Memory B cell (primary cell): ENCODE results near the gene TAF3.

Experiments
- ATAC-seq: fragments of 150-1000 bp; cut with Tn5 transposase; 2 replicates; pipeline ENCODE4 v1.10.0; 2021; ENCODE audit warnings: low read depth, mild to moderate bottlenecking, moderate library complexity
- DNase-seq, 2 donors: peaks; one replicate each; pipeline ENCODE4 v3.0.0; 2022; ENCODE audit warnings: low spot score in 2 of 2
- H3K27ac Mint-ChIP-seq: one replicate; pipeline ENCODE4 v1.8.0; 2022; ENCODE audit warnings: mild to moderate bottlenecking, moderate library complexity, mixed read lengths
- H3K27me3 Mint-ChIP-seq: one replicate; pipeline ENCODE4 v1.8.0; 2022; ENCODE audit warnings: mixed read lengths
- H3K36me3 Mint-ChIP-seq: one replicate; pipeline ENCODE4 v1.8.0; 2022; ENCODE audit warnings: mild to moderate bottlenecking, mixed read lengths
- H3K4me1 Mint-ChIP-seq: one replicate; pipeline ENCODE4 v1.8.0; 2022; ENCODE audit warnings: mixed read lengths
- H3K4me3 Mint-ChIP-seq: one replicate; pipeline ENCODE4 v1.8.0; 2022; ENCODE audit warnings: mild to moderate bottlenecking, moderate library complexity, mixed read lengths
- H3K9me3 Mint-ChIP-seq: one replicate; pipeline ENCODE4 v1.8.0; 2022; ENCODE audit warnings: mixed read lengths

The TAF3 gene

GRCh38 chr10:8054244-8054493, 235.9 kb downstream of the TAF3 start:
- peaks cover 1% of the 10 kb centered on the region for H3K36me3 Mint-ChIP-seq
- DNase-seq (no peak), ATAC-seq (no peak)
- H3K9me3 Mint-ChIP-seq, result no peaks in the 10 kb centered on the region
- H3K27me3 Mint-ChIP-seq, result peaks cover 21% of the 10 kb centered on the region
- H3K4me1 Mint-ChIP-seq, result peaks cover 13% of the 10 kb centered on the region
- peak overlapping the region; percentile 68 for H3K4me3 Mint-ChIP-seq
- peak overlapping the region; percentile 63 for H3K27ac Mint-ChIP-seq

- ATAC-seq (peak; percentile 40), DNase-seq (peak in 1 of 2 donors; percentile 34)
- H3K9me3 Mint-ChIP-seq, result no peaks in the 10 kb centered on the region
- H3K27ac Mint-ChIP-seq, result peak within 1 kb of the TSS; percentile 63
- peaks cover 1% of the 10 kb centered on the region for H3K36me3 Mint-ChIP-seq
- peaks cover 13% of the 10 kb centered on the region for H3K4me1 Mint-ChIP-seq
- peaks cover 21% of the 10 kb centered on the region for H3K27me3 Mint-ChIP-seq
- peak within 1 kb of the TSS; percentile 83 for H3K4me3 Mint-ChIP-seq
These were observed 236.4 kb downstream of the TAF3 start, which contains the start of gene GATA3 for GRCh38 chr10:8054494-8055407. GATA3 (plus strand) TSS chr10:8054688; CDS start chr10:8055656, 968 bp downstream.

GRCh38 chr10:8055420-8056349, 237.4 kb downstream of the TAF3 start:
- Mint-ChIP-seq H3K9me3 (no peaks in the 10 kb centered on the region), H3K4me1 (peaks cover 20% of the 10 kb centered on the region), H3K27me3 (peaks cover 20% of the 10 kb centered on the region), H3K4me3 (peak overlapping the region; percentile 76), H3K36me3 (peaks cover 1% of the 10 kb centered on the region), H3K27ac (no peak overlapping the region)
- ATAC-seq, result no peak
- DNase-seq, result peak in 1 of 2 donors; percentile 35

- H3K27me3 Mint-ChIP-seq, result peaks cover 19% of the 10 kb centered on the region
These were observed 238.1 kb downstream of the TAF3 start for GRCh38 chr10:8056378-8056777.

GRCh38 chr10:8056871-8057331, 238.6 kb downstream of the TAF3 start:
- Mint-ChIP-seq H3K4me1 (peaks cover 26% of the 10 kb centered on the region), H3K36me3 (peaks cover 1% of the 10 kb centered on the region), H3K27ac (peak overlapping the region; percentile 22), H3K4me3 (peak overlapping the region; percentile 65), H3K9me3 (no peaks in the 10 kb centered on the region), H3K27me3 (peaks cover 20% of the 10 kb centered on the region)
- DNase-seq, result no peak
- no peak for ATAC-seq

More at GRCh38 chr10:8056378-8056777, 238.1 kb downstream of the TAF3 start:
- Mint-ChIP-seq H3K27ac (peak overlapping the region; percentile 22), H3K4me1 (peaks cover 26% of the 10 kb centered on the region), H3K4me3 (peak overlapping the region; percentile 65), H3K36me3 (peaks cover 1% of the 10 kb centered on the region), H3K9me3 (no peaks in the 10 kb centered on the region)
- ATAC-seq, result no peak
- DNase-seq, result no peak

GRCh38 chr10:8057636-8058273, 239.4 kb downstream of the TAF3 start:
- no peak for DNase-seq
- Mint-ChIP-seq H3K36me3 (peaks cover 1% of the 10 kb centered on the region), H3K4me3 (no peak overlapping the region), H3K4me1 (peaks cover 23% of the 10 kb centered on the region), H3K9me3 (no peaks in the 10 kb centered on the region), H3K27ac (no peak overlapping the region), H3K27me3 (peaks cover 15% of the 10 kb centered on the region)
- ATAC-seq, result no peak

GRCh38 chr10:8058274-8059111, 240.2 kb downstream of the TAF3 start:
- Mint-ChIP-seq H3K4me1 (peaks cover 23% of the 10 kb centered on the region), H3K4me3 (no peak overlapping the region), H3K36me3 (peaks cover 1% of the 10 kb centered on the region), H3K27me3 (peaks cover 14% of the 10 kb centered on the region), H3K9me3 (no peaks in the 10 kb centered on the region), H3K27ac (no peak overlapping the region)
- ATAC-seq, result no peak
- DNase-seq, result no peak

GRCh38 chr10:8059191-8059936, 241.1 kb downstream of the TAF3 start:
- no peak overlapping the region for H3K27ac Mint-ChIP-seq
- H3K27me3 Mint-ChIP-seq, result peaks cover 14% of the 10 kb centered on the region
- ATAC-seq (no peak), DNase-seq (no peak)
- peaks cover 18% of the 10 kb centered on the region for H3K4me1 Mint-ChIP-seq
- no peak overlapping the region for H3K4me3 Mint-ChIP-seq
- H3K36me3 Mint-ChIP-seq, result peaks cover 4% of the 10 kb centered on the region
- no peaks in the 10 kb centered on the region for H3K9me3 Mint-ChIP-seq

- DNase-seq (no peak), ATAC-seq (peak; percentile 6)
- peaks cover 17% of the 10 kb centered on the region for H3K27me3 Mint-ChIP-seq
- H3K36me3 Mint-ChIP-seq, result peaks cover 4% of the 10 kb centered on the region
- peak overlapping the region; percentile 15 for H3K27ac Mint-ChIP-seq
- H3K4me1 Mint-ChIP-seq, result peaks cover 18% of the 10 kb centered on the region
- peak overlapping the region; percentile 75 for H3K4me3 Mint-ChIP-seq
- no peaks in the 10 kb centered on the region for H3K9me3 Mint-ChIP-seq
These were observed 241.9 kb downstream of the TAF3 start for GRCh38 chr10:8060010-8060703.

- Mint-ChIP-seq H3K27ac (peak overlapping the region; percentile 15), H3K4me1 (peaks cover 18% of the 10 kb centered on the region), H3K36me3 (peaks cover 4% of the 10 kb centered on the region), H3K9me3 (no peaks in the 10 kb centered on the region), H3K4me3 (peak overlapping the region; percentile 75), H3K27me3 (peaks cover 17% of the 10 kb centered on the region)
- peak in 1 of 2 donors; percentile 11 for DNase-seq
- no peak for ATAC-seq
These were observed 242.4 kb downstream of the TAF3 start for GRCh38 chr10:8060704-8061121.

- Mint-ChIP-seq H3K4me1 (peaks cover 18% of the 10 kb centered on the region), H3K36me3 (peaks cover 3% of the 10 kb centered on the region), H3K27ac (no peak overlapping the region), H3K27me3 (peaks cover 17% of the 10 kb centered on the region), H3K9me3 (no peaks in the 10 kb centered on the region), H3K4me3 (no peak overlapping the region)
- ATAC-seq, result no peak
- no peak for DNase-seq
These were observed 243.2 kb downstream of the TAF3 start for GRCh38 chr10:8061274-8062211.
